Suppressor macrophage treated with lipopolysaccharide for 1 hour (primary cell): ENCODE measurements around the gene SPTSSA.
A peak's percentile ranks its signal among the peaks of the same experiment; 100 is the strongest.

ENCODE experiments used
- DNase-seq, 3 donors: peaks; one replicate each; pipeline ENCODE4 v3.0.0-alpha.2; 2020 to 2022

The SPTSSA gene

GRCh38 chr14:34470319-34470718 lies 8.3 kb upstream of the SPTSSA start:
- DNase-seq = no peak

GRCh38 chr14:34466691-34467090 lies 4.7 kb upstream of the SPTSSA start:
- DNase-seq = no peak

- DNase-seq = peak; percentile 60 to 79 (median 74)
These were observed 3.2 kb upstream of the SPTSSA start for GRCh38 chr14:34465069-34465859.

GRCh38 chr14:34463598-34463961 lies 1.5 kb upstream of the SPTSSA start:
- no peak for DNase-seq

GRCh38 chr14:34461334-34462131 lies 507 bp downstream of the SPTSSA start:
- DNase-seq = peak; percentile 60 to 74 (median 62)

- DNase-seq = no peak
These were observed 1.2 kb downstream of the SPTSSA start for GRCh38 chr14:34460841-34461240.

GRCh38 chr14:34460295-34460694 lies 1.7 kb downstream of the SPTSSA start:
- DNase-seq = no peak

GRCh38 chr14:34457186-34457585 lies 4.9 kb downstream of the SPTSSA start:
- DNase-seq = no peak

- DNase-seq = no peak
These were observed 8.8 kb downstream of the SPTSSA start for GRCh38 chr14:34453226-34453625.

- DNase-seq = no peak
These were observed 9.7 kb downstream of the SPTSSA start for GRCh38 chr14:34452258-34452822.

GRCh38 chr14:34450958-34451357 lies 11.1 kb downstream of the SPTSSA start:
- DNase-seq = no peak

- no peak for DNase-seq
These were observed 11.5 kb downstream of the SPTSSA start for GRCh38 chr14:34450542-34450915.

GRCh38 chr14:34449819-34450541 lies 12.1 kb downstream of the SPTSSA start:
- no peak for DNase-seq

- DNase-seq = no peak
These were observed 22.9 kb downstream of the SPTSSA start for GRCh38 chr14:34439090-34439489.

- no peak for DNase-seq
These were observed 23.6 kb downstream of the SPTSSA start for GRCh38 chr14:34438438-34438837.

GRCh38 chr14:34437729-34438080 lies 24.3 kb downstream of the SPTSSA start:
- no peak for DNase-seq

GRCh38 chr14:34436960-34437728 lies 24.9 kb downstream of the SPTSSA start:
- no peak for DNase-seq

GRCh38 chr14:34436118-34436905 lies 25.7 kb downstream of the SPTSSA start:
- DNase-seq = peak in 1 of 3 donors; percentile 32

GRCh38 chr14:34433957-34434356 lies 28.1 kb downstream of the SPTSSA start:
- DNase-seq = no peak

GRCh38 chr14:34428102-34428466 lies 34.0 kb downstream of the SPTSSA start:
- DNase-seq = peak in 1 of 3 donors; percentile 1
